Endothelial cell of umbilical vein (primary cell): ENCODE data around the gene MSI1. TPM values are rescaled to one million over a fixed set of nuclear protein-coding genes. Genes with fewer than 3 reads are reported as not detected.

Experiments used
- BruUV-seq: library from RNA; stranded (reverse); fragments of 400-500 nt; replicated peaks from 2 replicates; lab custom pipeline; 2021; lab: Mats Ljungman, UMichigan
- CTCF ChIA-PET: fragments of 300-600, 350-600 bp; sonication (Branson Sonifier 250); formaldehyde crosslinking; loops from one replicate; lab custom pipeline; 2021; ENCODE audit warnings: antibody characterized with exemption, inconsistent platforms; lab: Charles Lee
- POLR2A ChIA-PET: fragments of 300-600, 350-600 bp; sonication (Branson Sonifier 250); formaldehyde crosslinking; loops from one replicate; lab custom pipeline; 2021; ENCODE audit warnings: antibody characterized with exemption, inconsistent platforms; lab: Charles Lee
- DNase-seq: peaks from one replicate; pipeline ENCODE4 v3.0.0-alpha.2; 2011; ENCODE audit warnings: low read depth, low spot score
- FAIRE-seq: peaks from 2 replicates; lab custom pipeline; 2011; peaks lifted over from hg19 to GRCh38; lab: Jason Lieb, UNC
- H2AFZ ChIP-seq: 2 replicates; pipeline ENCODE4 v1.6.0; 2012; ENCODE audit warnings: low read depth, low read length, control low read depth, inconsistent platforms
- H3K27ac ChIP-seq: 2 replicates; pipeline ENCODE4 v1.5.1; 2011; ENCODE audit warnings: low read depth, mild to moderate bottlenecking, control low read depth, low read length, moderate library complexity; ENCODE audit not compliant: insufficient read depth
- H3K27me3 ChIP-seq, 2 experiments: 2 replicates each; pipeline versions ENCODE4 v1.6.0 to v1.6.1; 2011; ENCODE audit warnings: low read length in 2 of 2, mixed read lengths in 1 of 2; ENCODE audit not compliant: control insufficient read depth in 2 of 2, insufficient read depth in 2 of 2
- H3K36me3 ChIP-seq, 2 experiments: 2 replicates in 1 of 2; 3 replicates in 1 of 2; pipeline ENCODE4 v1.5.1; 2011; ENCODE audit warnings: low read length in 2 of 2, mild to moderate bottlenecking in 1 of 2, moderate library complexity in 1 of 2; ENCODE audit not compliant: control insufficient read depth in 2 of 2, insufficient read depth in 2 of 2; ENCODE audit errors: extremely low read depth in 1 of 2
- H3K4me1 ChIP-seq: 3 replicates; pipeline ENCODE4 v1.5.1; 2011; ENCODE audit warnings: mild to moderate bottlenecking, low read length; ENCODE audit not compliant: control insufficient read depth, insufficient read depth; ENCODE audit errors: extremely low read depth
- H3K4me2 ChIP-seq: 2 replicates; pipeline ENCODE4 v1.6.1; 2011; ENCODE audit warnings: low read length, control low read depth, mixed read lengths; ENCODE audit not compliant: insufficient read depth
- H3K4me3 ChIP-seq, 3 experiments: fragments of 200-600 bp in 1 of 3; sonication (generic), shearing (Covaris generic) in 1 of 3; replicated peaks in 1 of 3; 2 replicates each; pipeline ENCODE4 v1.5.1; 2011 to 2016; ENCODE audit warnings: control low read depth in 3 of 3, low read length in 3 of 3, mild to moderate bottlenecking in 2 of 3, inconsistent platforms in 1 of 3, low read depth in 1 of 3, moderate library complexity in 1 of 3; ENCODE audit not compliant: insufficient read depth in 1 of 3
- H3K79me2 ChIP-seq: 2 replicates; pipeline ENCODE4 v1.6.0; 2012; ENCODE audit warnings: low read length, inconsistent platforms; ENCODE audit not compliant: control insufficient read depth, insufficient read depth
- H3K9ac ChIP-seq: replicated peaks from 2 replicates; pipeline ENCODE3; 2011; ENCODE audit warnings: low read length, control low read depth; ENCODE audit not compliant: insufficient read depth; ENCODE audit errors: extremely low read depth
- H3K9me1 ChIP-seq: replicated peaks from 3 replicates; pipeline ENCODE4 v1.6.0; 2011; ENCODE audit warnings: mild to moderate bottlenecking, low read length; ENCODE audit not compliant: control insufficient read depth, insufficient read depth; ENCODE audit errors: extremely low read depth
- H3K9me3 ChIP-seq: replicated peaks from 2 replicates; pipeline ENCODE4 v1.5.1; 2012; ENCODE audit warnings: low read length, inconsistent platforms; ENCODE audit not compliant: control insufficient read depth, insufficient read depth
- H4K20me1 ChIP-seq: replicated peaks from 2 replicates; pipeline ENCODE3; 2011; ENCODE audit warnings: mild to moderate bottlenecking, low read length; ENCODE audit not compliant: control insufficient read depth, insufficient read depth; ENCODE audit errors: extremely low read depth
- CTCF ChIP-seq, 2 donors: IDR thresholded peaks; 1 replicate in 1 of 2; 2 replicates in 1 of 2; pipeline ENCODE4 v1.5.1; 2011; ENCODE audit warnings: low read length in 2 of 2, mild to moderate bottlenecking in 2 of 2, moderate library complexity in 2 of 2, control low read depth in 1 of 2, inconsistent platforms in 1 of 2, low read depth in 1 of 2; ENCODE audit not compliant: insufficient read depth in 1 of 2; ENCODE audit errors: extremely low read depth in 1 of 2
- EZH2 ChIP-seq: IDR thresholded peaks from 2 replicates; pipeline ENCODE4 v1.6.1; 2012; ENCODE audit warnings: borderline replicate concordance, low read depth, mild to moderate bottlenecking, moderate library complexity, low read length, inconsistent platforms; ENCODE audit not compliant: severe bottlenecking
- FOS ChIP-seq: IDR thresholded peaks from 2 replicates; pipeline ENCODE4 v1.6.1; 2011; ENCODE audit warnings: mild to moderate bottlenecking, low read length, moderate library complexity, borderline replicate concordance; ENCODE audit not compliant: insufficient read depth
- GATA2 ChIP-seq: IDR thresholded peaks from 2 replicates; pipeline ENCODE4 v1.7.0; 2011; ENCODE audit warnings: low read depth, mild to moderate bottlenecking, moderate library complexity, mixed read lengths, low read length; ENCODE audit not compliant: insufficient read length, insufficient read depth
- JUN ChIP-seq: IDR thresholded peaks from 2 replicates; pipeline ENCODE4 v1.6.1; 2011; ENCODE audit warnings: borderline replicate concordance, low read depth; ENCODE audit not compliant: insufficient read length, insufficient read depth
- MAX ChIP-seq: IDR thresholded peaks from 2 replicates; pipeline ENCODE4 v1.6.1; 2011; ENCODE audit not compliant: insufficient read depth, insufficient read length
- MYC ChIP-seq: IDR thresholded peaks from one replicate; pipeline ENCODE4 v1.6.1; 2011; ENCODE audit warnings: mild to moderate bottlenecking, low read depth, low read length
- POLR2A ChIP-seq: IDR thresholded peaks from 2 replicates; pipeline ENCODE4 v1.6.1; 2012; ENCODE audit warnings: low read depth, mild to moderate bottlenecking, control low read depth, low read length
- dilution Hi-C: fragments of 300-500 bp; cut with MboI; formaldehyde crosslinking; loops from one replicate; pipeline ENCODE4 v1.15.0; 2019; ENCODE audit warnings: low sequenced_read_pairs; ENCODE audit not compliant: extremely low pct_ligation_motif_present
- intact Hi-C: fragments of 100-400 bp; cut with micrococcal nuclease; formaldehyde crosslinking; loops from one replicate; pipeline ENCODE4 v1.10.0; 2022
- polyA plus RNA-seq, 4 experiments: library from polyadenylated mRNA; depleted of rRNA in 3 of 4; stranded (reverse) in 3 of 4; unstranded in 1 of 4; fragments of >200 nt; gene quantifications; 2 replicates each; pipeline versions ENCODE4 v1.2.1 to v1.2.3, GENCODE V29; 2011 to 2012; ENCODE audit warnings: missing spikeins in 1 of 4
- total RNA-seq: library from RNA; stranded (reverse); gene quantifications from 2 replicates; pipeline ENCODE4 v1.2.3, GENCODE V29; 2021

Gene MSI1
- total and polyA plus RNA-seq, 2 donors (not counting 3 experiments of a cell fraction or from before 2014, with no cell fraction given), result 0.01 TPM; not detected in 1

- dilution Hi-C loops, result no loop called here
These were observed 30.6 kb upstream of the MSI1 start for GRCh38 chr12:120399531-120399930.

More at GRCh38 chr12:120399531-120399930, 30.6 kb upstream of the MSI1 start:
- H2AFZ ChIP-seq, result no peak overlapping the region
- H3K36me3 ChIP-seq, result no peaks in the 10 kb centered on the region
- CTCF ChIA-PET, result interaction anchor here (1.0 kb wide), 1 partner anchor 30 kb away, joined by 3 read pairs; no protein-coding TSS in a partner anchor
- H3K27ac ChIP-seq, result no peak overlapping the region
- no peaks in the 10 kb centered on the region for H3K79me2 ChIP-seq
- POLR2A ChIA-PET, result no interaction called here
- H3K9me1 ChIP-seq, result no peaks in the 10 kb centered on the region
- no peak for TF ChIP-seq MAX
- no peak for TF ChIP-seq FOS
- no peak for TF ChIP-seq JUN
- no peak for TF ChIP-seq POLR2A
- no peak for TF ChIP-seq CTCF (IDR thresholded peaks at IDR 0.05; ENCODE audit: extremely low read depth in 1 of 2, insufficient read depth in 1 of 2, low read depth in 1 of 2, low read length in 2 of 2)
- TF ChIP-seq GATA2, result no peak
- no peak for TF ChIP-seq EZH2
- no peak for TF ChIP-seq MYC
- FAIRE-seq, result no peak
- DNase-seq, result no peak
- H3K4me2 ChIP-seq, result no peak overlapping the region
- H3K9me3 ChIP-seq, result no peaks in the 10 kb centered on the region
- H3K4me3 ChIP-seq, result no peak overlapping the region
- no peaks in the 10 kb centered on the region for H3K4me1 ChIP-seq
- H3K9ac ChIP-seq, result no peak overlapping the region
- intact Hi-C loops, result no loop called here
- BruUV-seq, result no TSS peak
- no peaks in the 10 kb centered on the region for H4K20me1 ChIP-seq
- H3K27me3 ChIP-seq, result peaks cover 4 to 8% of the 10 kb centered on the region in 2 experiments
